GM19324 (cell line): ENCODE data around the gene APLP1.
"Not testable (repeated sequence)": the region's sequence is repeated elsewhere in the genome, so short reads cannot be mapped to it uniquely, and the experiment has no call there.

Experiments used
- ATAC-seq: cut with Tn5 transposase; IDR thresholded peaks from one replicate; pipeline ENCODE4 v1.9.1; 2021; ENCODE audit warnings: mild to moderate bottlenecking, moderate library complexity; ENCODE audit not compliant: unreplicated experiment, low FRiP score

Gene APLP1

GRCh38 chr19:35852029-35852780 is 16.2 kb upstream of the APLP1 start, which contains the start of gene NPHS1:
Gene NPHS1, minus strand, starts transcription at chr19:35852504. Its CDS starts 667 bp downstream, at chr19:35851837.
- no peak for ATAC-seq

GRCh38 chr19:35853038-35853756 is 15.2 kb upstream of the APLP1 start:
- no peak for ATAC-seq

- ATAC-seq, result no peak
Measured at GRCh38 chr19:35856546-35857149, 11.7 kb upstream of the APLP1 start, which contains the start of gene KIRREL2. Gene KIRREL2, plus strand, starts transcription at chr19:35856911. Its CDS starts 209 bp downstream, at chr19:35857120.

GRCh38 chr19:35858311-35858710 is 10.1 kb upstream of the APLP1 start:
- no peak for ATAC-seq

GRCh38 chr19:35859414-35859813 is 9.0 kb upstream of the APLP1 start:
- no peak for ATAC-seq

GRCh38 chr19:35860436-35860817 is 7.9 kb upstream of the APLP1 start:
- no peak for ATAC-seq

- no peak for ATAC-seq
Measured at GRCh38 chr19:35860818-35861639, 7.3 kb upstream of the APLP1 start.

- ATAC-seq, result no peak
Measured at GRCh38 chr19:35861640-35862160, 6.7 kb upstream of the APLP1 start.

GRCh38 chr19:35862528-35862927 is 5.8 kb upstream of the APLP1 start:
- ATAC-seq, result no peak

GRCh38 chr19:35863018-35863417 is 5.4 kb upstream of the APLP1 start:
- no peak for ATAC-seq

GRCh38 chr19:35868823-35869326 is 501 bp downstream of the APLP1 start:
- no peak for ATAC-seq

GRCh38 chr19:35869327-35870123 is 1.2 kb downstream of the APLP1 start:
- ATAC-seq, result no peak

- not testable (repeated sequence) for ATAC-seq
Measured at GRCh38 chr19:35870124-35870736, 1.9 kb downstream of the APLP1 start.

- no peak for ATAC-seq
Measured at GRCh38 chr19:35870798-35871197, 2.4 kb downstream of the APLP1 start.

GRCh38 chr19:35871611-35872010 is 3.2 kb downstream of the APLP1 start:
- no peak for ATAC-seq

GRCh38 chr19:35872180-35872579 is 3.8 kb downstream of the APLP1 start:
- ATAC-seq, result no peak

- ATAC-seq, result no peak
Measured at GRCh38 chr19:35874392-35874930, 6.1 kb downstream of the APLP1 start.

GRCh38 chr19:35879068-35879467 is 10.7 kb downstream of the APLP1 start:
- ATAC-seq, result no peak
